Subcutaneous adipose tissue (tissue), 4 donors: Measurements from ENCODE around the gene ZNF213. TPM values are rescaled to one million over a fixed set of nuclear protein-coding genes. Genes with fewer than 3 reads are reported as not detected.

ENCODE experiments used
- CTCF ChIP-seq: fragments of 450-650 bp; IDR thresholded peaks from one replicate; pipeline ENCODE4 v1.5.1; 2016; ENCODE audit warnings: low read depth, mild to moderate bottlenecking, control low read depth, antibody characterized with exemption, moderate library complexity
- total RNA-seq, 4 donors: library from RNA; depleted of rRNA; stranded (reverse); fragments of >200 nt; gene quantifications; one replicate each; pipeline ENCODE4 v1.1.0, GENCODE V29; 2016

Gene ZNF213
- total RNA-seq, 4 donors from 2014 or later: 1.1 to 13.4 (median 5.0) TPM

- TF ChIP-seq CTCF: no peak
These were observed 11.8 kb upstream of the ZNF213 start for GRCh38 chr16:3122926-3123570.

GRCh38 chr16:3123986-3124886 is 10.6 kb upstream of the ZNF213 start:
- TF ChIP-seq CTCF: no peak

GRCh38 chr16:3127745-3128144 is 7.1 kb upstream of the ZNF213 start:
- TF ChIP-seq CTCF: no peak

GRCh38 chr16:3129137-3130131 is 5.4 kb upstream of the ZNF213 start:
- no peak for TF ChIP-seq CTCF

GRCh38 chr16:3131755-3132377 is 3.0 kb upstream of the ZNF213 start:
- TF ChIP-seq CTCF: no peak

GRCh38 chr16:3133844-3134243 is 985 bp upstream of the ZNF213 start:
- TF ChIP-seq CTCF: no peak
